IMR-90 (cell line): Measurements from ENCODE around the gene NCS1. TPM values are rescaled to one million over a fixed set of nuclear protein-coding genes. Genes with fewer than 3 reads are reported as not detected.

ENCODE experiments used
- ATAC-seq: fragments of 200-7000 bp; cut with Tn5 transposase; 2 replicates; pipeline ENCODE4 v1.9.1; 2020; ENCODE audit warnings: low read depth, mild to moderate bottlenecking, moderate library complexity
- BruUV-seq: library from RNA; stranded (reverse); fragments of 400-500 nt; replicated peaks from 2 replicates; lab custom pipeline; 2021; lab: Mats Ljungman, UMichigan
- CTCF ChIA-PET: fragments of 300-600 bp; formaldehyde crosslinking; extraction: SDS; loops from one replicate; lab custom pipeline; 2021; ENCODE audit warnings: antibody characterized with exemption; lab: Yijun Ruan, JAX
- POLR2A ChIA-PET: fragments of 300-600 bp; sonication (Branson Sonifier 250); formaldehyde crosslinking; loops from one replicate; lab custom pipeline; 2022; ENCODE audit warnings: antibody characterized with exemption; ENCODE audit not compliant: unreplicated experiment; lab: Charles Lee
- DNase-seq: peaks from one replicate; pipeline ENCODE4 v3.0.0; 2013
- H2AFZ ChIP-seq: replicated peaks from 2 replicates; pipeline ENCODE3; 2013; ENCODE audit warnings: low read length, mild to moderate bottlenecking; ENCODE audit not compliant: poor library complexity
- H2AK5ac ChIP-seq: 2 replicates; pipeline ENCODE4 v1.6.1; 2013; ENCODE audit warnings: low read depth, low read length, inconsistent platforms
- H2AK9ac ChIP-seq: replicated peaks from 2 replicates; pipeline ENCODE3; 2013; ENCODE audit warnings: mild to moderate bottlenecking, low read depth, low read length, moderate library complexity; ENCODE audit not compliant: poor library complexity
- H2BK120ac ChIP-seq: 2 replicates; pipeline ENCODE4 v1.6.1; 2013; ENCODE audit warnings: low read depth, low read length, inconsistent platforms
- H2BK15ac ChIP-seq: 3 replicates; pipeline ENCODE4 v1.6.1; 2013; ENCODE audit warnings: low read depth, low read length, inconsistent platforms
- H2BK20ac ChIP-seq: 2 replicates; pipeline ENCODE4 v1.6.1; 2013; ENCODE audit warnings: low read depth, mild to moderate bottlenecking, inconsistent platforms, low read length, moderate library complexity
- H2BK5ac ChIP-seq: 2 replicates; pipeline ENCODE4 v1.6.1; 2013; ENCODE audit warnings: mild to moderate bottlenecking, low read depth, low read length, inconsistent platforms; ENCODE audit not compliant: poor library complexity, severe bottlenecking
- H3K14ac ChIP-seq: replicated peaks from 2 replicates; pipeline ENCODE4 v1.6.1; 2013; ENCODE audit warnings: low read depth, low read length, inconsistent platforms
- H3K18ac ChIP-seq: 2 replicates; pipeline ENCODE4 v1.6.1; 2013; ENCODE audit warnings: low read depth, low read length, control low read depth
- H3K23ac ChIP-seq: 2 replicates; pipeline ENCODE4 v1.6.1; 2013; ENCODE audit warnings: low read depth, low read length, inconsistent platforms
- H3K27ac ChIP-seq: 2 replicates; pipeline ENCODE4 v1.5.1; 2013; ENCODE audit warnings: mild to moderate bottlenecking, control low read depth, low read length; ENCODE audit not compliant: insufficient read depth
- H3K27me3 ChIP-seq: 2 replicates; pipeline ENCODE4 v1.6.1; 2013; ENCODE audit warnings: low read length; ENCODE audit not compliant: control insufficient read depth, insufficient read depth
- H3K36me3 ChIP-seq: 2 replicates; pipeline ENCODE4 v1.6.1; 2013; ENCODE audit warnings: low read length, mixed read lengths; ENCODE audit not compliant: control insufficient read depth, insufficient read depth
- H3K4ac ChIP-seq: 2 replicates; pipeline ENCODE4 v1.6.1; 2013; ENCODE audit warnings: low read depth, low read length, inconsistent platforms
- H3K4me1 ChIP-seq: 2 replicates; pipeline ENCODE4 v1.6.1; 2013; ENCODE audit warnings: low read length, mixed read lengths; ENCODE audit not compliant: control insufficient read depth, insufficient read depth
- H3K4me2 ChIP-seq: 2 replicates; pipeline ENCODE4 v1.6.1; 2013; ENCODE audit warnings: low read depth, mild to moderate bottlenecking, control low read depth, low read length, moderate library complexity
- H3K4me3 ChIP-seq: 2 replicates; pipeline ENCODE4 v1.5.1; 2013; ENCODE audit warnings: low read depth, mild to moderate bottlenecking, control low read depth, low read length, moderate library complexity; ENCODE audit not compliant: insufficient read depth
- H3K56ac ChIP-seq: 2 replicates; pipeline ENCODE4 v1.6.1; 2013; ENCODE audit warnings: low read length, inconsistent platforms; ENCODE audit not compliant: insufficient read depth; ENCODE audit errors: extremely low read depth
- H3K79me1 ChIP-seq, 2 experiments: 2 replicates each; pipeline ENCODE4 v1.6.1; 2013; ENCODE audit warnings: low read length in 2 of 2, inconsistent platforms in 1 of 2, low read depth in 1 of 2
- H3K9ac ChIP-seq: 2 replicates; pipeline ENCODE4 v1.6.1; 2013; ENCODE audit warnings: low read depth, low read length, control low read depth
- H3K9me1 ChIP-seq: 2 replicates; pipeline ENCODE4 v1.6.1; 2013; ENCODE audit warnings: low read length, inconsistent platforms; ENCODE audit not compliant: insufficient read depth
- H3K9me3 ChIP-seq: 2 replicates; pipeline ENCODE4 v1.6.1; 2013; ENCODE audit warnings: low read length; ENCODE audit not compliant: control insufficient read depth, insufficient read depth
- H4K20me1 ChIP-seq: 2 replicates; pipeline ENCODE4 v1.6.1; 2013; ENCODE audit warnings: low read length, inconsistent platforms; ENCODE audit not compliant: insufficient read depth
- H4K5ac ChIP-seq: 2 replicates; pipeline ENCODE4 v1.6.1; 2013; ENCODE audit warnings: mild to moderate bottlenecking, low read depth, low read length, control low read depth
- H4K8ac ChIP-seq, 2 experiments: 2 replicates each; pipeline ENCODE4 v1.6.1; 2013; ENCODE audit warnings: low read depth in 2 of 2, low read length in 2 of 2, control low read depth in 1 of 2, inconsistent platforms in 1 of 2
- H4K91ac ChIP-seq: 2 replicates; pipeline ENCODE4 v1.6.1; 2013; ENCODE audit warnings: low read depth, low read length, inconsistent platforms; ENCODE audit not compliant: insufficient read depth
- CEBPB ChIP-seq: IDR thresholded peaks from 2 replicates; pipeline ENCODE4 v1.6.1; 2012; ENCODE audit warnings: low read depth, low read length, improper control_type of control experiment
- FOS ChIP-seq: fragments of 150-350 bp; IDR thresholded peaks from 2 replicates; pipeline ENCODE4 v1.6.1; 2016; ENCODE audit warnings: low read depth, low read length
- RFX5 ChIP-seq: IDR thresholded peaks from 2 replicates; pipeline ENCODE4 v1.8.0; 2012; ENCODE audit warnings: low read depth, mild to moderate bottlenecking, low read length, moderate library complexity
- WGBS, 2 experiments: methylation state at CpG; one replicate each; pipeline versions ENCODE4 v1.1.5 to v1.1.7; 2013; ENCODE audit warnings: missing lambda C conversion rate in 2 of 2; ENCODE audit not compliant: insufficient read length in 1 of 2; ENCODE audit errors: extremely low coverage in 2 of 2; 5-methylcytosine and 5-hydroxymethylcytosine counted together
- dilution Hi-C: fragments of 300-500 bp; cut with HindIII; formaldehyde crosslinking; loops from one replicate; pipeline ENCODE4 v1.14.3; 2018; ENCODE audit warnings: low sequenced_read_pairs; ENCODE audit not compliant: unreplicated experiment
- in situ Hi-C: fragments of 300-500 bp; cut with MboI; formaldehyde crosslinking; loops from 3 replicates; pipeline ENCODE4 v1.14.3; 2019; ENCODE audit warnings: low sequenced_read_pairs, inconsistent platforms, mixed read lengths
- intact Hi-C: fragments of 100-400 bp; cut with micrococcal nuclease; formaldehyde crosslinking; loops from 2 replicates; pipeline ENCODE4 v1.10.0; 2022
- polyA plus RNA-seq, 3 experiments: library from polyadenylated mRNA; depleted of rRNA; stranded (reverse); fragments of >200 nt; gene quantifications; 2 replicates each; pipeline ENCODE4 v1.2.3, GENCODE V29; 2012; ENCODE audit warnings: low replicate concordance in 1 of 3
- total RNA-seq: library from RNA; depleted of rRNA; stranded (reverse); fragments of >200 nt; gene quantifications from 2 replicates; pipeline ENCODE4 v1.2.3, GENCODE V29; 2012

Gene NCS1
- total and polyA plus RNA-seq, 2 of the 4 experiments (the other 2 are of a cell fraction) = 41.0 to 60.5 TPM

GRCh38 chr9:130237763-130238524 is 65.7 kb downstream of the NCS1 start:
- no peak overlapping the region for H3K4me3 ChIP-seq
- H3K4me2 ChIP-seq = no peak overlapping the region
- H4K8ac ChIP-seq = no peak overlapping the region
- no peak overlapping the region for H2AK5ac ChIP-seq
- no peak overlapping the region for H3K56ac ChIP-seq
- intact Hi-C loops (loop anchor here (2.0 to 10.0 kb wide), 3 partner anchors 65 to 353 kb away; partner anchors contain the start of gene NCS1), in situ Hi-C loops (loop anchor here (25.0 kb wide), 1 partner anchor 126 kb away; no protein-coding TSS in a partner anchor), dilution Hi-C loops (loop anchor here (25.0 kb wide), 1 partner anchor 126 kb away; no protein-coding TSS in a partner anchor)
- H3K79me1 ChIP-seq = peaks cover 0 to 16% of the 10 kb centered on the region in 2 experiments; a peak in 2 of 4 replicates
- H3K9me3 ChIP-seq = no peaks in the 10 kb centered on the region
- no peak overlapping the region for H4K91ac ChIP-seq
- ChIA-PET CTCF (no interaction called here), POLR2A (no interaction called here)
- H3K27ac ChIP-seq = no peak overlapping the region
- no peak overlapping the region for H2BK20ac ChIP-seq
- no peak for ATAC-seq
- H2BK120ac ChIP-seq = no peak overlapping the region
- DNase-seq = no peak
- H3K36me3 ChIP-seq = peaks cover 17% of the 10 kb centered on the region
- WGBS, 2 experiments = 90% methylated on average over 2 of the region's 17 CpGs; no CpG with 5 or more reads in 1 of the 2 experiments
- peaks cover 22% of the 10 kb centered on the region for H3K9me1 ChIP-seq
- H3K27me3 ChIP-seq = no peaks in the 10 kb centered on the region
- peaks cover 22% of the 10 kb centered on the region; the same call in 1 of the 2 replicates for H4K20me1 ChIP-seq
- TF ChIP-seq RFX5 (no peak), CEBPB (no peak), FOS (no peak)
- no peak overlapping the region for H2BK5ac ChIP-seq
- no peak overlapping the region for H3K9ac ChIP-seq
- no peak overlapping the region for H3K4ac ChIP-seq
- no TSS peak for BruUV-seq
- no peak overlapping the region for H2BK15ac ChIP-seq
- H3K4me1 ChIP-seq = peaks cover 8% of the 10 kb centered on the region
- no peak overlapping the region for H3K23ac ChIP-seq
- peak overlapping the region; percentile 13 for H2AK9ac ChIP-seq
- no peak overlapping the region for H4K5ac ChIP-seq
- H2AFZ ChIP-seq = no peak overlapping the region
- no peak overlapping the region for H3K14ac ChIP-seq
- H3K18ac ChIP-seq = no peak overlapping the region
